ENCODE data around the gene TPRKB. TPM values are rescaled to one million over a fixed set of nuclear protein-coding genes. Genes with fewer than 3 reads are reported as not detected.

The TPRKB gene
- total and polyA plus RNA-seq, 9 of the 15 experiments (the other 6 are each of a cell fraction or from before 2014, with no cell fraction given): 55.6 to 250 (median 112) TPM

GRCh38 chr2:73780237-73780582 lies 43.1 kb upstream of the TPRKB start (continued):
- TF ChIP-seq TRIM25 (IDR thresholded peaks at IDR 0.05; ENCODE audit: borderline replicate concordance) (no peak), HIVEP1 (CRISPR knock-in tag; IDR thresholded peaks at IDR 0.05) (no peak), E2F8 (IDR thresholded peaks at IDR 0.05; ENCODE audit: low read depth, partially characterized antibody) (no peak), RBM34 (IDR thresholded peaks at IDR 0.05; ENCODE audit: borderline replicate concordance, insufficient read depth, low read length) (no peak), ZNF184 (CRISPR knock-in tag; IDR thresholded peaks at IDR 0.05) (no peak), RAD21 (CRISPR knock-in tag; conservative IDR thresholded peaks at IDR 0.05 in 1 of 2, IDR thresholded peaks at IDR 0.05 in 1 of 2) (no peak; a peak in 1 of 4 replicates), THAP12 (CRISPR knock-in tag; IDR thresholded peaks at IDR 0.05) (no peak), CHD7 (IDR thresholded peaks at IDR 0.05; ENCODE audit: low read depth, low read length) (no peak), TCF3 (CRISPR knock-in tag; IDR thresholded peaks at IDR 0.05) (no peak)

Data from K562 (cell line).